MM.1S (cell line): ENCODE data around the gene STAP2.

Experiments
- DNase-seq: peaks from one replicate; pipeline ENCODE4 v3.0.0-alpha.2; 2015
- H2AFZ ChIP-seq: fragments of 300-600 bp; sonication (generic); 2 replicates; pipeline ENCODE4 v1.6.0; 2016; ENCODE audit warnings: antibody characterized with exemption, low read length
- H3F3A ChIP-seq: fragments of 300-600 bp; sonication (generic); 2 replicates; pipeline ENCODE4 v1.6.1; 2016; ENCODE audit warnings: mild to moderate bottlenecking, antibody characterized with exemption, low read length, moderate library complexity, mixed read lengths; ENCODE audit not compliant: insufficient read depth
- H3K27ac ChIP-seq: fragments of 300-600 bp; sonication (generic); 2 replicates; pipeline ENCODE4 v1.5.1; 2016; ENCODE audit warnings: mild to moderate bottlenecking, low read length
- H3K27me3 ChIP-seq: fragments of 300-600 bp; sonication (generic); replicated peaks from 2 replicates; pipeline ENCODE4 v1.6.0; 2016; ENCODE audit warnings: low read length; ENCODE audit not compliant: insufficient read depth
- H3K36me3 ChIP-seq: fragments of 300-600 bp; sonication (generic); replicated peaks from 2 replicates; pipeline ENCODE4 v1.6.1; 2016; ENCODE audit warnings: mild to moderate bottlenecking, low read length, mixed read lengths; ENCODE audit not compliant: insufficient read depth
- H3K4me1 ChIP-seq: fragments of 300-600 bp; sonication (generic); 2 replicates; pipeline ENCODE4 v1.6.1; 2016; ENCODE audit warnings: low read length, mixed read lengths
- H3K4me2 ChIP-seq: fragments of 300-600 bp; sonication (generic); 2 replicates; pipeline ENCODE4 v1.6.0; 2016; ENCODE audit warnings: low read depth, low read length
- H3K4me3 ChIP-seq: fragments of 300-600 bp; sonication (generic); 2 replicates; pipeline ENCODE4 v1.5.1; 2016; ENCODE audit warnings: low read length, mixed read lengths
- H3K79me2 ChIP-seq: fragments of 300-600 bp; sonication (generic); 2 replicates; pipeline ENCODE4 v1.6.1; 2016; ENCODE audit warnings: mixed run types, low read length, mixed read lengths
- H3K9ac ChIP-seq: fragments of 300-600 bp; sonication (generic); 2 replicates; pipeline ENCODE4 v1.6.1; 2016; ENCODE audit warnings: low read length, mixed read lengths
- H3K9me2 ChIP-seq: fragments of 300-600 bp; sonication (generic); replicated peaks from 2 replicates; pipeline ENCODE4 v1.6.1; 2016; ENCODE audit warnings: mild to moderate bottlenecking, low read length, mixed read lengths; ENCODE audit not compliant: insufficient read depth
- H3K9me3 ChIP-seq: fragments of 300-600 bp; sonication (generic); replicated peaks from 2 replicates; pipeline ENCODE4 v1.6.1; 2016; ENCODE audit warnings: mild to moderate bottlenecking, low read length, mixed read lengths; ENCODE audit not compliant: insufficient read depth
- H4K20me1 ChIP-seq: fragments of 300-600 bp; sonication (generic); 2 replicates; pipeline ENCODE4 v1.6.1; 2016; ENCODE audit warnings: mild to moderate bottlenecking, low read length, moderate library complexity, mixed read lengths; ENCODE audit not compliant: insufficient read depth
- CTCF ChIP-seq: fragments of 300-600 bp; sonication (generic); IDR thresholded peaks from 2 replicates; pipeline ENCODE4 v1.5.1; 2016; ENCODE audit warnings: antibody characterized with exemption, low read length, mixed read lengths
- EZH2 ChIP-seq: fragments of 300-600 bp; sonication (generic); optimal IDR thresholded peaks from 2 replicates; pipeline ENCODE3; 2017; ENCODE audit warnings: low read depth, mild to moderate bottlenecking, antibody characterized with exemption, low read length, mixed read lengths
- EZH2phosphoT487 ChIP-seq: fragments of 300-600 bp; sonication (generic); IDR thresholded peaks from 2 replicates; pipeline ENCODE4 v1.6.1; 2018; ENCODE audit warnings: antibody characterized with exemption, low read length

Gene STAP2

GRCh38 chr19:4279267-4279529, 59.4 kb downstream of the STAP2 start:
- DNase-seq = no peak
- no peak overlapping the region for H3K27ac ChIP-seq
- no peak overlapping the region for H3K4me2 ChIP-seq
- no peaks in the 10 kb centered on the region for H3K9me3 ChIP-seq
- TF ChIP-seq CTCF (no peak), EZH2phosphoT487 (no peak), EZH2 (no peak)
- H3K36me3 ChIP-seq = no peaks in the 10 kb centered on the region
- H3K4me3 ChIP-seq = no peak overlapping the region
- H3K79me2 ChIP-seq = no peaks in the 10 kb centered on the region
- no peaks in the 10 kb centered on the region for H3F3A ChIP-seq
- H4K20me1 ChIP-seq = no peaks in the 10 kb centered on the region
- peaks cover 78% of the 10 kb centered on the region for H3K27me3 ChIP-seq
- no peak overlapping the region for H3K9ac ChIP-seq
- H2AFZ ChIP-seq = no peak overlapping the region
- no peaks in the 10 kb centered on the region for H3K4me1 ChIP-seq
- H3K9me2 ChIP-seq = no peaks in the 10 kb centered on the region

GRCh38 chr19:4278419-4279266, 60.0 kb downstream of the STAP2 start, which contains the start of gene SHD:
Gene SHD, plus strand, starts transcription at chr19:4279266. Its CDS starts 798 bp downstream, at chr19:4280064.
- H3K27me3 ChIP-seq = peaks cover 72% of the 10 kb centered on the region
- H3K79me2 ChIP-seq = no peaks in the 10 kb centered on the region
- H3K4me3 ChIP-seq = no peak within 1 kb of the TSS
- H3F3A ChIP-seq = no peaks in the 10 kb centered on the region
- H3K36me3 ChIP-seq = no peaks in the 10 kb centered on the region
- no peak within 1 kb of the TSS for H3K4me2 ChIP-seq
- H3K9me3 ChIP-seq = no peaks in the 10 kb centered on the region
- no peak within 1 kb of the TSS for H3K27ac ChIP-seq
- no peaks in the 10 kb centered on the region for H3K9me2 ChIP-seq
- no peak for DNase-seq
- no peaks in the 10 kb centered on the region for H4K20me1 ChIP-seq
- no peak within 1 kb of the TSS for H3K9ac ChIP-seq
- H3K4me1 ChIP-seq = no peaks in the 10 kb centered on the region
- TF ChIP-seq EZH2 = no peak
- no peak for TF ChIP-seq EZH2phosphoT487
- TF ChIP-seq CTCF = no peak
- no peak within 1 kb of the TSS for H2AFZ ChIP-seq

- Histone ChIP-seq H2AFZ (no peak overlapping the region), H3F3A (no peaks in the 10 kb centered on the region), H3K27me3 (peaks cover 67% of the 10 kb centered on the region), H3K4me3 (no peak overlapping the region), H3K4me2 (no peak overlapping the region), H3K9ac (no peak overlapping the region), H3K4me1 (no peaks in the 10 kb centered on the region), H3K9me3 (no peaks in the 10 kb centered on the region), H3K27ac (no peak overlapping the region), H3K36me3 (no peaks in the 10 kb centered on the region), H3K9me2 (no peaks in the 10 kb centered on the region), H4K20me1 (no peaks in the 10 kb centered on the region), H3K79me2 (no peaks in the 10 kb centered on the region)
- DNase-seq = no peak
- TF ChIP-seq CTCF = no peak
- TF ChIP-seq EZH2 = no peak
- TF ChIP-seq EZH2phosphoT487 = no peak
Observed at GRCh38 chr19:4278010-4278409, 60.6 kb downstream of the STAP2 start.
